Suppressor macrophage treated with lipopolysaccharide for 4 hours (primary cell): ENCODE data around the gene DDAH2.

Source experiments
- DNase-seq: peaks from one replicate; pipeline ENCODE4 v3.0.0-alpha.2; 2020

The DDAH2 gene

GRCh38 chr6:31687860-31688693 lies 41.0 kb downstream of the DDAH2 start:
- no peak for DNase-seq

- DNase-seq = no peak
Measured at GRCh38 chr6:31687321-31687720, 41.8 kb downstream of the DDAH2 start.

DNA sequence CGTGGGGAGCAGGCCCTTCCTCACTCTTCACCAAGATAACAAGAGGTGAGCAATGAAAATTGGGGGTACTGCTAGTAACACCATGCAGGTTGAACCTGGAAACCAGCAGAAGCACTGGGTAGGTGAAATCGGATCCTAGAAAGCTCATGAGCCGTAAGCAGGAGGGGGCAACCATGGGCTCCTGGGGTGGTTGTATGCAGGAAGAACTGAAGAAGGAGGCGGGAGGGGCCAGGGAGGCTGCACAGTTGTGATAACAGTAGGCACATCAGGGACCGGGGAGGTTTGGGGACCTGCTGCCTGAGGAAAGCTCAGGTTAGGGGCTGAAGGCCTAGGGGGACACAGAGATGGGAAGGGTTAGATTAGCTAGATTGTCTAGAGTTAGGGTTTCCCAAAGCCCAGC lies 42.6 kb downstream of the DDAH2 start:
- no peak for DNase-seq

GRCh38 chr6:31683591-31683990 lies 45.5 kb downstream of the DDAH2 start:
- no peak for DNase-seq

DNA sequence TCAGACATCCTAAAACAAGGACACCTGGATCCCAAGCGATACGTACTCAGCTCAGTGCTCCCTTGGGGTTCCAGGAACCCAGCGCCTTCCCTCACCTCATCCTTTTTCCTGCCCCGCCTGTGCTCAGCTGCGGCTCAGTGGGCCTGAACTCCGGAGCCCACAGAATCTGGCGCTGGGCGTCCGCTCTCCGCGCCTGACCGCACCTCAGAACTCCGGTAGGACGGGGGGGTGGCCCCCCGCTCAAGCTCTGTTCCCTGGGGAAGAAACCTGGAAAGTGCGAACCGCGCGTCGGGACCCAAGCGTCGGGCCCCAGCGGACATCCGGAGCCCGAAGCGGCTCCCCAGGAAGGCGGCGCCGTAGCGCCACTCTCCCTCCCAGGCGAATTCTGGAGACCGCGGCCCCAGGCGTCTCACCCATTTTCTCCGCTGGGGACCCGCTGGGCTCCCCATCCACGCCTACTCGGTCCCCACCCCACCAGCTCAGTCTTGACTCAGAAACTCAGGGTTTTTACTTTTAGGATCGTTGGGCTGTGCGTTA lies 47.9 kb downstream of the DDAH2 start:
- DNase-seq = peak; percentile 56

DNA sequence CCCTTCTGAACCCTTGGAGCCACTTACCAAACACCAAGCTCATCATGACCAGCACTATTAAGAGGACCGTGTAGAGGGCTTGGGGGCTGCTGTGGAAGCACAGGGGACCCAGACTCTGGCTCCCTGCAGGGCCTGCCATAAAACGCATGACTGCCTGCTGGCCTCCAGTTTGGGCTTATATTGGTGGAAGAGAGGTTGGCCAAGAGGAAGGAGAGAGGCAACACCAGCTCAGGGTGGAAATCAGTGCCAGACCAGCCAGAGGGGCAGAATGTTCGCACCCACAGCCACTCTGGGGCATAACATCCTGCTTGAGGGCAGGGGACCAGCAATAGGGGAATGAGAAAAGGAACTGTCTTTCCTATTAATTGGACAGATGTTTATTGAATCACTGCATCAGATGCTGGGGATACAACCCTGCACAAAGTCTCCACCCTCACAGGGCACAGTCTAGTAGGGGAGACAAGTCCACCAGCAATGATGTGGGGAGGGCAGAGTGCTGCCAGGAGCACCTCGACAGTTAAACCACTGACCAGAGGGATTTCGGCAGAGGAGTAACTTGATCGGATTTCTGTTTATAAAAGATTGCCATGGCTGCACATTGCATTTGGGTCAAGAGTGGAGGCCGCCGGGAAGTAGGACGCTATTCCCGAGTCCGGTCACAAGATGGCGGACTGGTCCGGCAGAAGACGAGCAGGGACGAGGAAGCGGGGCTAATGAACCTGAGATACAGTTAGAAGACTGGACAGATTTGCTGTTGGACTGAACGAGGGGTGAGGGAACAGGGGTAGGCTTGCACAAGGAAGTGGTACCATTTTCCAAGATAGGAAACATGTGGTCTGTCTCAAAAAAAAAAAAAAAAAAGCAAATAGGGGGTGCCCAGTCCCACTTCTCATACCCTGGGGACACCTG lies 48.6 kb downstream of the DDAH2 start, which contains the start of gene LY6G5C:
Gene LY6G5C, minus strand, starts transcription at position 842 of the 909 bp plus-strand sequence. Its CDS starts 694 bp downstream, at position 148.
- DNase-seq = peak; percentile 81

DNA sequence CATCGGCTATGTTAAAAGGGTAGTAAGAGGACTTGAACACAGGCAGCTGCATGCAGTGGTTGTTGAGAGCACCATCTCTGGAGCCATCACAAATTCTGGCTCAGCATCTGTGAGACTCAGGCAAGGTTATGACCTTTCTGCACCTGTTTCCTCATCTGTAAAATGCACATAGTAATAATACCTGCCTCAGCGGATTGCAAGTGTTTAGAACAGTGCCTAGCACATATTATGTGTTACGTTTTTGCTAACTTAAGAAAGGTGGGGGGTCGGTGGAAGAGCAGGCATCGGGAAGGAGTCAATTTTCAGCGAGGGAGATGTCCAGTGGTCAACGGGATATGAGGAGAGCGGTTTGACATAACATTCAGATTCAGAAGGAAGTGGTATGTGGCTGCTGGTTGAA lies 51.1 kb downstream of the DDAH2 start:
- DNase-seq = no peak
